ENCODE results near the gene MTCH2. TPM values are rescaled to one million over a fixed set of nuclear protein-coding genes. Genes with fewer than 3 reads are reported as not detected.

Gene MTCH2
- total RNA-seq, 1 experiment from 2014 or later = 138 TPM

- Histone ChIP-seq H3K9me3 (ENCODE audit: control insufficient read depth in 1 of 2, insufficient read depth in 1 of 2, low read depth in 1 of 2, low read length in 2 of 2) (no peaks in the 10 kb centered on the region), H4K20me1 (ENCODE audit: insufficient read depth) (no peaks in the 10 kb centered on the region), H3K4me2 (ENCODE audit: low read length) (no peak overlapping the region), H3K9me2 (ENCODE audit: insufficient read depth) (no peaks in the 10 kb centered on the region), H3K4me3 (replicated peaks in 1 of 2; ENCODE audit: low read depth in 1 of 2, low read length in 2 of 2) (no peak overlapping the region), H3K27ac (ENCODE audit: low read depth, low read length) (no peak overlapping the region), H3K9ac (ENCODE audit: low read length) (no peak overlapping the region), H3K79me2 (ENCODE audit: insufficient read depth, low read length) (no peaks in the 10 kb centered on the region), H3K36me3 (ENCODE audit: control insufficient read depth in 1 of 2, insufficient read depth in 2 of 2, low read length in 2 of 2) (no peaks in the 10 kb centered on the region), H2AFZ (ENCODE audit: low read depth, low read length, poor library complexity, severe bottlenecking) (no peak overlapping the region), H3K27me3 (ENCODE audit: insufficient read depth, low read length) (no peaks in the 10 kb centered on the region), H3K4me1 (ENCODE audit: control insufficient read depth in 1 of 2, insufficient read depth in 2 of 2, low read length in 2 of 2) (peaks cover 2 to 27% of the 10 kb centered on the region in 2 experiments; a peak in 3 of 4 replicates)
- ATAC-seq = no peak
- ChIA-PET RAD21 (ENCODE audit: low non-redundant PET in 1 of 2, low total read pairs in 2 of 2, uncharacterized antibody in 2 of 2, unreplicated experiment in 2 of 2) (no interaction called here), CTCF (no interaction called here), POLR2A (no interaction called here)
- no TSS peak for BruUV-seq (replicated peaks)
- intact Hi-C loops (cut with micrococcal nuclease) = no loop called here
- no peak for DNase-seq (ENCODE audit: low read depth, low spot score)
- TF ChIP-seq SIN3A (IDR thresholded peaks at IDR 0.05; ENCODE audit: low read depth) (no peak), REST (IDR thresholded peaks at IDR 0.05; ENCODE audit: low read depth) (no peak), EGR1 (IDR thresholded peaks at IDR 0.05; ENCODE audit: low read depth) (no peak), CTCF (IDR thresholded peaks at IDR 0.05 in 2 of 3, conservative IDR thresholded peaks at IDR 0.05 in 1 of 3; ENCODE audit: borderline replicate concordance in 1 of 3, insufficient read depth in 1 of 3, low read depth in 2 of 3, low read length in 2 of 3) (no peak), CEBPB (IDR thresholded peaks at IDR 0.05; ENCODE audit: low read depth) (no peak), JUND (IDR thresholded peaks at IDR 0.05) (no peak)
Measured at GRCh38 chr11:47668665-47669064, 26.3 kb upstream of the MTCH2 start.

Data from HCT116 (cell line).